SK-N-SH treated with all-trans-retinoic acid at 6 μM for 48 hours (cell line): Measurements from ENCODE around the gene BMP6.

Experiments used
- BACH2 ChIP-seq: fragments of 250-450 bp; sonication (Bioruptor Pico); IDR thresholded peaks from 2 replicates; pipeline ENCODE4 v1.9.0; 2021; ENCODE audit warnings: mild to moderate bottlenecking, borderline replicate concordance
- CSDC2 ChIP-seq: fragments of 250-450 bp; sonication (Bioruptor Pico); IDR thresholded peaks from 2 replicates; pipeline ENCODE4 v1.5.0; 2020; ENCODE audit warnings: mild to moderate bottlenecking, moderate library complexity
- GLIS3 ChIP-seq: fragments of 250-450 bp; sonication (Bioruptor Pico); IDR thresholded peaks from 2 replicates; pipeline ENCODE4 v1.5.0; 2020; ENCODE audit warnings: mild to moderate bottlenecking, moderate library complexity
- ISL1 ChIP-seq: fragments of 250-450 bp; sonication (Bioruptor Pico); IDR thresholded peaks from 2 replicates; pipeline ENCODE4 v2.1.2; 2022; ENCODE audit warnings: mild to moderate bottlenecking, moderate library complexity
- PATZ1 ChIP-seq: fragments of 250-450 bp; sonication (Bioruptor Pico); IDR thresholded peaks from 2 replicates; pipeline ENCODE4 v1.8.0; 2020; ENCODE audit warnings: mild to moderate bottlenecking, moderate library complexity, borderline replicate concordance
- POU6F1 ChIP-seq: fragments of 250-450 bp; sonication (Bioruptor Pico); IDR thresholded peaks from 2 replicates; pipeline ENCODE4 v1.8.0; 2021; ENCODE audit warnings: low read depth, mild to moderate bottlenecking, moderate library complexity, borderline replicate concordance
- PPARA ChIP-seq: fragments of 250-450 bp; sonication (Bioruptor Pico); IDR thresholded peaks from 2 replicates; pipeline ENCODE4 v1.5.0; 2020; ENCODE audit warnings: mild to moderate bottlenecking, borderline replicate concordance
- RARB ChIP-seq: fragments of 250-450 bp; sonication (Bioruptor Pico); IDR thresholded peaks from 2 replicates; pipeline ENCODE4 v1.8.0; 2021; ENCODE audit warnings: mild to moderate bottlenecking, moderate library complexity
- SNAI2 ChIP-seq: fragments of 250-450 bp; sonication (Bioruptor Pico); IDR thresholded peaks from 2 replicates; pipeline ENCODE4 v1.5.0; 2020; ENCODE audit warnings: mild to moderate bottlenecking, moderate library complexity
- TCF4 ChIP-seq: fragments of 250-450 bp; sonication (Bioruptor Pico); IDR thresholded peaks from 2 replicates; pipeline ENCODE4 v1.8.0; 2021; ENCODE audit warnings: mild to moderate bottlenecking, moderate library complexity, borderline replicate concordance
- ZNF70 ChIP-seq: fragments of 450-650 bp; formaldehyde crosslinking; IDR thresholded peaks from 2 replicates; pipeline ENCODE4 v1.5.0; 2020; ENCODE audit warnings: mild to moderate bottlenecking, moderate library complexity
- TF ChIP-seq, protein P1 (sequence below): fragments of 250-450 bp; sonication (Bioruptor Pico); IDR thresholded peaks from 2 replicates; pipeline ENCODE4 v1.5.1; 2021; ENCODE audit warnings: mild to moderate bottlenecking, moderate library complexity

DNA sequence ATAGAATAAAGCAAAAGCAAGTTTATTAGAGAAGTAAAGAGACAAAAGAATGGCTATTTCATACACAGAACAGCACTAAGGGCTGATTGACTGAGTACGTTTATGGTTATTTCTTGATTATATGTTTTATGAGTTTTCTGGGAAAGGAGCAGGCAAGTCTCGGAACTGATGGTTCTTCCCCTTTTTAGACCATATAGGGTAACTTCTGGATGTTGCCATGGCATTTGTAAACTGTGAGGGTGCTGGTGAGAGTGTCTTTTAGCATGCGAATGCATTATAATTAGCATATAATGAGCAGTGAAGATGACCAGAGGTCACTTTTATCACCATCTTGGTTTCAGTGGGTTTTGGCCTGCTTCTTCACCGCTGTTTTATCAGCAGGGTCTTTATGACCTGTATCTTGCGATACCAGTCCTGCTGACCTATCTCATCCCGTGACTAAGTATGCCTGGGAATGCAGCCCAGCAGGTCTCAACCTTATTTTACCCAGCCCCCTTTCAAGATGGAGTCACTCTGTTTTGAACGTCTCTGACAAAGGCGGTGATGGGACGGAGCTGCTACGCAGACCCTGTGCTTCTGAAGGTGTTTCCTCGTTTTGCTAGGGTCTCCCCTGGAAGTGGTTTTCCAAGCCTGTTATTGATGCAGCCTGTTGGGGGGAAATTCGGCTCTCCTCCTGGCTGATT, 45.4 kb upstream of the BMP6 start:
- TF ChIP-seq PATZ1 (CRISPR knock-in tag) = no peak
- no peak for TF ChIP-seq POU6F1
- no peak for TF ChIP-seq TCF4 (CRISPR knock-in tag)
- TF ChIP-seq PPARA = no peak
- no peak for TF ChIP-seq SNAI2 (CRISPR knock-in tag)
- TF ChIP-seq BACH2 = no peak
- no peak for TF ChIP-seq CSDC2
- no peak for TF ChIP-seq ZNF70
- TF ChIP-seq RARB (CRISPR knock-in tag) = no peak
- TF ChIP-seq GLIS3 = no peak
- TF ChIP-seq, protein P1, sequence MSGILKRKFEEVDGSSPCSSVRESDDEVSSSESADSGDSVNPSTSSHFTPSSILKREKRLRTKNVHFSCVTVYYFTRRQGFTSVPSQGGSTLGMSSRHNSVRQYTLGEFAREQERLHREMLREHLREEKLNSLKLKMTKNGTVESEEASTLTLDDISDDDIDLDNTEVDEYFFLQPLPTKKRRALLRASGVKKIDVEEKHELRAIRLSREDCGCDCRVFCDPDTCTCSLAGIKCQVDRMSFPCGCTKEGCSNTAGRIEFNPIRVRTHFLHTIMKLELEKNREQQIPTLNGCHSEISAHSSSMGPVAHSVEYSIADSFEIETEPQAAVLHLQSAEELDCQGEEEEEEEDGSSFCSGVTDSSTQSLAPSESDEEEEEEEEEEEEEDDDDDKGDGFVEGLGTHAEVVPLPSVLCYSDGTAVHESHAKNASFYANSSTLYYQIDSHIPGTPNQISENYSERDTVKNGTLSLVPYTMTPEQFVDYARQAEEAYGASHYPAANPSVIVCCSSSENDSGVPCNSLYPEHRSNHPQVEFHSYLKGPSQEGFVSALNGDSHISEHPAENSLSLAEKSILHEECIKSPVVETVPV = no peak
- TF ChIP-seq ISL1 (CRISPR knock-in tag) = no peak
